GM21367 (cell line): ENCODE data around the gene WDR27.
"Not testable (repeated sequence)": the region's sequence is repeated elsewhere in the genome, so short reads cannot be mapped to it uniquely, and the experiment has no call there.

Source experiments
- ATAC-seq: cut with Tn5 transposase; IDR thresholded peaks from one replicate; pipeline ENCODE4 v1.9.1; 2021; ENCODE audit not compliant: unreplicated experiment

The WDR27 gene

DNA sequence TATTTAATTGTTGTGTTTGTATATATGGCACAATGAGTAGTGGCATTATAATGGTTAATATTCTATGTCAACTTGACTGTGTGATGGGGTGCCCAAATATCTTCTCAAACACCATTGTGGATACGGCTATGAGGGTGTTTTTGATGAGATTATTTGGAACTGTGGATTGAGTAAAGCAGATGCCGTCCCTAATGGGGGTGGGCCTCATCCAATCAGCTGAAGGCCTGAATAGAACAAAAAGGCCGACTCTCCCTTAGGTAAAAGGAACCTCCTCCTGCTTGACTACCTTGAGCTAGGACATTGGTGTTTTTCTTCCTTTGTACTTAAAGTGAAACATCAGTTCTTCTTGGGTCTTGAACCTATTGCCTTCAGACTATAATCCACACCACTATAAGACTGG lies 207.8 kb downstream of the WDR27 start:
- ATAC-seq = no peak

DNA sequence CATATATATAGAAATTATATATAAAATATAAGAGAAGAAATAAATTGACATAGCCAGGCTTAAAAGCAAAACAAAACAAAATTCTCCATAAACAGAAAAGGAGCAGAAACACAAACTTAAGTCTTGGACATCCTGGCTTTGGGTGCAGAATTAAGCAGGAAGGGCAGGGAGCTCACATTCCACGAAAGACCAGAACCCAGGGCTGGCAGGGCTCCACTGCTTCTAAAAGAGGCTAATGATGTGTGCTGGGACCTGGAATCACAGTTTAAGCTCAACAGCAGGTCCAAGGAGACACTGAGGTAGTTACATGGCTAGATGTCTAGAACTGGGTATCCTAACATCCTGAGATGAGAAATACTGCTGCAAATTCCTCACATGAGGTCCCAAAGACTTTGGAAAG lies 210.3 kb downstream of the WDR27 start:
- no peak for ATAC-seq

DNA sequence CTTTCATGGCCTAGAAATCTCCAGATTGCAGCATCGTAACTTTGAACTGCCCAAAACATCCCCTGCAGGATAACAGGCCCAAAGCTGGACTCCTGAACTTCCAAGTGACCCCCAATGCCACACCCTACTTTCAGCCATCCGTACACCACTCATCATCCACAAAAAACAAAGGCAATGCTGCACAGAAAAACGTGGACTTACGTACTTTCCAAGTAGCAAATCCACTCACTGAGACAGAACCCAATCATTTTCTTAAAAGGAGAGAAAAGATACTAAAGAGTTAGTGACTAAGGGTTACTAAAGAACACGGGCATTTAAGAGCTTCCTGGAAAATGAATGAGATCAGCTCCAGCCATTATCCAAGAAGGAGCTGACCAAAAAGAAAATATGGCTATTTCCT lies 211.0 kb downstream of the WDR27 start:
- no peak for ATAC-seq

DNA sequence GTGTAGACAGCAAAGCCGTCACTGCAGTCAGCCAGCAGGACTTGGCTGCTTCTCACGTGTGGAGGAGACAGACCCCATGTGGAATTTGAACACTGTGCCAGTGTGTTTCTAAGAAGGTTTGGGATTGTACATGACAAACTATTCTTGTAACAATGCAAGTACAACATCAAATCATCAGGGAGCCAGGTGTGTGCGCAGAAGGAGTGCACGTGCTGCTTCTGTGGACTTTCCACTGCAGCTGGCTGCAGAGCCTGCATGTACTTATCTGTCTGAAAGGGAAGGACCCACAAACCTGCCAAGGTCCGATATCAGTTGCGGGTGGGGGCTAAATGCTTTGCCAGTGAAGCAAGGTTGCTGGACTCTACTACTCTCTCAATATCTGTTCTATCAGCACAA lies 211.6 kb downstream of the WDR27 start:
- no peak for ATAC-seq

DNA sequence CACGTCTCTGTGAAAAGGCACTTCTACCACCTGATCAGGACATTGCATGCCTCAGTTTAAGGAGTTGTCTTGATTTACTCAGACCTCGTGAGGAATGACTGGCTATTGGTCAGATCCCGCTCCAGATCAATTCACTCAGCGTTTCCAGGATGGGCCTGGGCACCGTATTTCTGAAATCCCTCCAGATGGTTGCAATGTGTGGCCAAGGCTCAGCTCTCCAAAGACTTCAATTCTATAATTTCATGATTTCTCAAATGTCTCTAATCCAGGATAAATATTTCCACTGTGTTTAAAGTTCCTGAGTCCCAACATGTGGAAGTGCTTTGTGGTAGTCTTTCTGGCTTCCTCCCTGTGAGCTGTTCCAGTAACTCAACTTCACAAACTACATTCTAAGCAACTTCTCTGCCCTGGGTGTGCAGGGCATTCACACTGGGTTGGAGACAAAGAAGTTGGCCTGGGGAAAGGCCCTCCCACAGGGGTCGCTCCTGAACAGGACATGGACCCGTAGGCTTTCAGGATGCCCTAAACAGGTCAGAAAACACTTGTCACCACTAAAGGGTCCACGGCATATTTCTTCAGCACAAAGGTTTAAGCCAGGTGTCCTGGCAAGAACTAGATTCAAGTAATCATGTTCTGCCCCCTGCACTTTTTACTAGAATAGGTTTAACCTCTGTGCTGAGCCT lies 212.1 kb downstream of the WDR27 start:
- no peak for ATAC-seq

DNA sequence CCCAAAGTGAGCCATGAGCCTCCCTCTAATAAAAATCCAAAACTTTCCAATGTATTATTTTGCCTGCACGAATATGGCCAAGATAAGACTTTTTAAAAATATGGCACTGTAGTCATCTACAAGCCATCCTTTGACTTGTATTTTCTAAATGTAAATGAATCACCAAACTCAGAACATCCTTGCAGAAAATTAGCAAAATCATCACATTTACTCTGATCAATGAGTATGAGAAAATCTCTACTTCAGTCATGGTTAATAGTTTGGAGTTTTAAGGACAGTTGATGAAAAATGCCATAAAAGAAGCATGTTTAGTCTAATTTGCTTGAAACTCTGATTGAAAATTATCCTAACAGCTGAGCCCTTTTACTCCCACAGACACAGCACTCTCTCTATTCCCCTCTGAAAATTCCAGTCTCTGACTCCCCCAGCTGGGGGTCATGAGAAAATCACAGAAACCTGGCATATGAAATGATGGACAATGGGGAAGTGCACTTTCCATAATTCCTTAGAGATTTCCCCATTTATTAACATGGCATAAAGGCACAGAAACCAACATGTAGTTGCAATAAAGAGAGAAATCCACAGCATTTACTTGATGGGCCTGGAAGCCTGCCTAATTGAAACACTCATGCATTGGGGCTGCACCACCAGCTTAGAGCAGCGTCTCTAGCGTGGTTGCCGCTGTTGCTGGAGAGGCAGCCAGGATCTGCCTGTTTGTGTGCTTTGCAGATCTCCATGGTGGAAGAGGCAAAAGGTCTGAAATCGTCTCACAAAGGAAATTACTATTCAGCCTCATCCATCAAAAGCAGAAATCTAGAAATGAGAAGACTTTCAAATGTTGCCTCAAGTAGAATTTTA lies 214.0 kb downstream of the WDR27 start:
- ATAC-seq = no peak

DNA sequence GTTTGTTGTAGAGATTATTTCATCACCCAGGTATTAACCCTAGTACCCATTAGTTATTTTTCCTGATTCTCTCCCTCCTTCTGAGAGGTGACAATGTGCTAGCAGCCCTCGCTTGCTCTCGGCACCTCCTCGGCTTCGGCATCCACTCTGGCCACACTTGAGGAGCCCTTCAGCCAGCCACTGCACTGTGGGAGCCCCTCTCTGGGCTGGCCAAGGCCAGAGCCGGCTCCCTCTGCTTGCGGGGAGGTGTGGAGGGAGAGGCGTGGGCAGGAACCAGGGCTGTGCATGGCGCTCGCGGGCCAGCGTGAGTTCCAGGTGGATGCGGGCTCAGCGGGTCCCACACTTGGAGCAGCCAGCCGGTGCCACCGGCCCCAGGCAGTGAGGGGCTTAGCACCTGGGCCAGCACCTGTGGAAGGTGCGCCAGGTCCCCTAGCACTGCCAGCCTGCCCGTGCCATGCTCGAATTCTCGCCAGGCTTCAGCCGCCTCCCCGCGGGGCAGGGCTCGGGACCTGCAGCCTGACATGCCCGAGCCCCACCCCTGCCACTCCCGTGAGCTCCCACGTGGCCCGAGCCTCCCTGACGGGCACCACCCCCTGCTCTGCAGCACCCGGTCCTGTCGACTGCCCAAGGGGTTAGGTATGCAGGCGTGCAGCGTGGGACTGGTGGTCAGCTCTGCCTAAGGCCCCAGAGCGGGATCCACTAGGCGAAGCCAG lies 221.9 kb downstream of the WDR27 start:
- no peak for ATAC-seq

DNA sequence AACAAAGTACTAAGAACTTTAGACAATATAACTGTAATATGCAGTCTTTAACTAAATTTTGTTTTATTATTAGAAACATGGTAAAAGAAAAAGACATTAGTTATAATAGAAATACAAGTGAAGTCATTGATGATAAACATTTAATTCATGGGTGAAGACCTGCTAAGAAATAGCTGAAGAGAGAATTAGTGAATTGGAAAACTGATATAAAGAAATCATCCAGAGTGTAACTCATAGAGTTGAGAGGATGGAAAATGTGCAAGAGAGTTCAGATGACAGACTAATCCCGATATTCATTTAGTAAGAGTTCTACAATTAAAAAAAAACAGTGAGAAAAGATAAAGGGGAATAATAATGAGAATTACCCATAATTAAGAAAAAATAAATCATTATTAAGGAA lies 227.5 kb downstream of the WDR27 start:
- no peak for ATAC-seq

DNA sequence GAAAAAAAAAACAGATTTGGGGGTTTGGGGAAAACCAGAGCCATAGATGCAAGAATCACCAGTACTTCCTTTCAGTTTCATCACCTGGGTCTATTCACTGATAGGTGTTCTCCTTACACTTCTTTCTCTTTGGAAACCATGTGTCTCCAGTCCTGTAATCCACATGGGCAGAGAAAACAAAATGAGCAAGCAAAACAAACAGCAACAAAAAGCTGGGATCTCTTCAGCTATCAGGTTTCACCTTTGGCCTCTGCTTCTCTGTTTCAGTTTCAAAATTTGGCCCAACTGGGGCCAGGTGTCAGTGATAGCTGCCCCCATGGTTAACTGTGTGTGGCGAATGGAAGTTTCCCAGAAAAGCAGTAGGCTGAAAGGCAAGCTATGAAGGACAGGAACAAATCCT lies 228.2 kb downstream of the WDR27 start:
- peak; percentile 83 for ATAC-seq

DNA sequence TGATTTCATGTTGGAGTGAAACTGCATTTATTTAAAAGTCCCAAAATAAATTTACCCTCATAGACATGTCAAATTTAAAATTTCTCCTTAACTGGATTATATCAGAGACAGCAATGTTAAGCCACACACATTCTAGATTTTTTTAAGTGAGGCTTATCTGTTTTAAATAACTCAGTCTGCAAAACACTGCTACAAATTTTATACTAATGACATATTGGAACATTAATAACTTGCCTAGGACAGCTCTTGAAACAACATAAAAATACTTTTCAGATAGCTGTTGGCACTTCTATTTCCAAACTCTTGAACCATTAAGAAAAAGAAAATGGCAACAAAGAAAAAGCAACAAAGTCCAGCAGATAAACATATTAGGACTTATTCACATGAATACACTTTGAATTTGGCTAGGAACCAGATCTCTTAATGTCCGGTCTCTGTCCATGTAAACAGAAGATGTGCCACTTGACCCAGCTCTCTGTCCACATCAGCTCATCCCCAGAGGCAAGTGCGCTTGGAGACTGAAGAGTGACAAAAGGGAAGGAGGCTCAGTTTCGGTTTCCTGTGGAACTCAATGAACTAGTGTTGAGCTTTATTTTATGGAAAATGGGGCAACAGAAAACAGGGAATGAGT lies 228.9 kb downstream of the WDR27 start:
- ATAC-seq = no peak

DNA sequence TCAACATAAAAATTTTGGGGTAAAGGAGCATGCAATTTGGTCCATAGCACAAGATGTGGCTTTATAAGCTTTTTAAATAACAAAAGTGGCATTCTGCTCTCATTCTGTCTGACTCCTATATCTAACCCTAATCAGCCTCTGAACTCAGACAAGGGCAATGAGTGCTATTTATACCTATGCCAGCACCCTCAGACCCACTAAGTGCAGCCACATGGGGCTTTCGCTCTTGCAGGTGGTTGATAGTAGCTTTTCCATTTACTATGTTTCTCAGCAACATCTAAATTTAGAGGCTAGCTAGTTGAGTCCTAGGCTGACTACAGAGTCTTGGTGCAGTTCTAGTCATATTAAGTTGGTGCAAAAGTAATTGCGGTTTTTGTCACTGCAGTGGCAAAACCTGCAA lies 231.0 kb downstream of the WDR27 start:
- ATAC-seq = no peak

DNA sequence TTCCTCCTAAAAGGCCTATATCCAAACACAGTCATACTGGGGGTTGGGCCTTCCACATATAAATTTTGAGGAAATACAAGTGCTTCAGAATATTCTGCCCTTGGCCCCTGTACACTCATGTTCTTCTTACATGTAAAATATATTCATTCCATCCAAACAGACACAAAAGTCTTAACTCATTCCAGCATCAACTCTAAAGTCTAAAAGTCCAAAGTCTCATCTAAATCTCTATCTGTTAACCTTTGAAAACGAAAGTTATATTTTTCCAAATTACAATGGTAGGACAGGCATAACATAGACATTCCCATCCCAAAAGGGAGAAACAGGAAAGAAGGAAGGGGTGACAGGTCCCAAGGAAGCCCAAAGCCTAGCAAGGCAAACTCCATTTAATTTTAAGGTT lies 232.8 kb downstream of the WDR27 start:
- ATAC-seq = no peak

DNA sequence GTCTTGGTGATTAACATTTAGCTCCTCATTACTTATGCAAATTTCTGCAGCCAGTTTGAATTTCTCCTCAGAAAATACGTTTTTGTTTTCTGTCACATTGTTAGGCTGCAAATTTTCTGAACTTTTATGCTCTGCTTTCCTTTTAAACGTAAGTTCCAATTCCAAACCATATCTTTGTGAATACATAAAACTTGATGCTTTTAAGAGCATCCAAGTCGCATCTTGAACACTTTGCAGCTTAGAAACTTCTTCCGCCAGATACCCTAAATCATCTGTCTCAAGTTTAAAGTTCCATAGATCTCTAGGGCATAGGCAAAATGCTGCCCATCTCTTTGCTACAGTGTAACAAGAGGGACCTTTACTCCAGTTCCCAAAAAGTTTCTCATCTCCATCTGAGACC lies 234.1 kb downstream of the WDR27 start:
- not testable (repeated sequence) for ATAC-seq

DNA sequence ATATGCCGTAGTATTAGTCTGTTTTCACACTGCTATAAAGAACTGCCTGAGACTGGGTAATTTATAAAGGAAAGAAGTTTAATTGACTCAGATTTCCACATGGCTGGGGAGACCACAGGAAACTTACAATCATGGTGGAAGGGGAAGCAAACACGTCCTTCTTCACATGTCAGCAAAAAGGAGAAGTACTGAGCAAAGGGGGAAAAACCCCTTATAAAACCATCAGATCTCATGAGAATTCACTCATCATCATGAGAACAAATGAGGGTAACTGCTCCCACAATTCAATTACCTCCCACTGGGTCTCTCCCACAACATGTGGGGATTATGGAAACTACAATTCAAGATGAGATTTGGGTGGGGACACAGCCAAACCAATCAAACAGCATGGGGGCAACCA lies 235.6 kb downstream of the WDR27 start:
- ATAC-seq = not testable (repeated sequence)

DNA sequence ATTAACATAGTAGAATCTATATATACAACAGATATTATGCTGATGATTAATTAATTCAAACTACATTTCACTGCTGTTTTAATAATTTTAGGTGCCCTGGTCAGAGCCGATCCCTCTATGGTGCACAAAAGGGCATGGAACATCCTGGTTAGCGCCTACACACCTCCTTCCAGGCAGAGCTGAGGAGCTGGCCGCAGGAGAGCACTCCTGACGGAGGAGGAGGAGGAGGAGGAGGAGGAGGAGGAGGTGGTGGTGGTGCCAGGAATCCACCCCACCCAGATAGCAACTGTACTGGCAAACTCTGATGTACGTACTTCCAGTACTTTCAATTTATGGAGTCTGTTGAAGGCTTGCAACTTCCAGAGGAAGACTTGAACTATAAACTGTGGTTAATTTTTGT lies 244.1 kb downstream of the WDR27 start:
- no peak for ATAC-seq

DNA sequence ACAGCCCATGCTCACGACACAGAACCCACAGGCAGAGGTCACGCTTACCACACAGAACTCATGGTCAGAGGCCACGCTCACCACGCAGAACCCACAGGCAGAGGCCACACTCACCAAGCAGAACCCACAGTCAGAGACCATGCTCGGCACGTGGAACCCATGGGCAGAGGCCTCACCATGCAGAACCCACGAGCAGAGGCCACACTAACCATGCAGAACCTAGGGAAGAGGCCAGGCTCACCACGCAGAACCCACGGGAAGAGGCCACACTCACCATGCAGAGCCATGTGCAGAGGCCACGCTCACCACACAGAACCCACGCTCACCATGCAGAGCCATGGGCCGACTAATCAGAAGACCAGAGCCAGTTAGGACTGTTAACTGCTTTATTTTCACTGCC lies 245.0 kb downstream of the WDR27 start:
- no peak for ATAC-seq

DNA sequence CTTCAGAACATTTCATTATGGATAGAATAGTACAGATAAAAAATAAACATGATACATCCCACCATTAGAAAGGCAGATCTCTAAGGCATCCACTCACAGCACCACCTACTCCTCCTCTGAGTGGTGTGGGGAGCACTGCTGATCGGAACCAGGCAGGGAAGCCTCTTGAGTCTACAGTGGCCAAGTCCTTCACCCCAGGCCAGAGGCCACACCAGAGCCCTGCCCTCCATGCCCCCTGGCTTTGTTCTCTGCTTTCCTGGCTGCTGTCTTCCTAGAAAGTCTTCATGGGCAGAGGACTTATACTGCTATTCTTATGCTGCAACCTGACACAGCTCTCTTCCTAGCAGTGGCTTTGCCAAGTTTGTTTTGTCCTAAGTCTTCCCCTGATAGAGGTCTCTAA lies 246.4 kb downstream of the WDR27 start:
- no peak for ATAC-seq

DNA sequence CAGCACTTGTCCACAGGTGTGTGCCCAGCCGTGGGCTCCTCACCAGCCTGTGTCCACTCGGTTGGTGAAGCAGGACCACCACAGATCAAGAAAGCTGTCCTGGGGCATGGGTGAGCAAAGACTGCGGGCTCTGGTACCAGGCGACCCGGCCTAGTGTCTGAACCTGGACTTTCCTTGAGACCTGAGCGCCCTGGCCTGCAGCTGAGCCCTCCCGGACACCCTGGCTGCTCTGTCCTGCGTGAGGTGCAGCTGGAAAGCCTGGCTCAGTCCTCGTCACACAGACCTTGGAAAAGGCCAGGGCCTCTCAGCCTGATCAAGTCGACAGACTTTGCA lies 247.0 kb downstream of the WDR27 start:
- ATAC-seq = no peak

DNA sequence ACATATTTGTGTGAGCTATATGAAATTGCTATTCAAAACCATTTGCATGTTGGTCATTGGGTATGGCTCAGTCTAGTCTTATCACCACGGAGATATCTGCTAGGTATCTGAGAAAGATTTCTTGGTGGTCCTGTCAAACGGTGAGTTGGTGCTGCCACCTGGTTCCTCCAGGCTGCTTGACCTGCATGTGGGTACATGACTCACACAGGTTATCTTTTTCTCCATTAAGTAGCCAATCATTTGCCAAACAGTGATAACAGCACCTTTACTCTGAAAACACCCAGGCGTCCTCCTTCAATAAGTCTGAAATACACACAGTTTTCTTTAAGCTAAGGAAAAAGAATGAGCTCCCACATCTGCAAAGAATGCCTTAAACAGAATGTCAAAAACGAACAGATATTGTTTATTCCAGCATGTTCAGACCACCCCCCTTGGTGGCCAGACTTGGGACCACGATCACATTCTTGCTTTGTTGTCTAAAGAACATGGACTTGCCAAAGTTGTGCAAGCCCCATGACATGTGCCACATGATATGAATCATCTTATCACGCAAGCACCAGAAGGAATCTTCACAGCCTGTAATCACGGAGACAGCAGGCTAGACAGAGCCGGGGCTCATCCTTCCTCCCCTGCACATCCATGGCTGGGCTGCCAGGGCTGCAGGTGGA lies 247.5 kb downstream of the WDR27 start:
- ATAC-seq = no peak

DNA sequence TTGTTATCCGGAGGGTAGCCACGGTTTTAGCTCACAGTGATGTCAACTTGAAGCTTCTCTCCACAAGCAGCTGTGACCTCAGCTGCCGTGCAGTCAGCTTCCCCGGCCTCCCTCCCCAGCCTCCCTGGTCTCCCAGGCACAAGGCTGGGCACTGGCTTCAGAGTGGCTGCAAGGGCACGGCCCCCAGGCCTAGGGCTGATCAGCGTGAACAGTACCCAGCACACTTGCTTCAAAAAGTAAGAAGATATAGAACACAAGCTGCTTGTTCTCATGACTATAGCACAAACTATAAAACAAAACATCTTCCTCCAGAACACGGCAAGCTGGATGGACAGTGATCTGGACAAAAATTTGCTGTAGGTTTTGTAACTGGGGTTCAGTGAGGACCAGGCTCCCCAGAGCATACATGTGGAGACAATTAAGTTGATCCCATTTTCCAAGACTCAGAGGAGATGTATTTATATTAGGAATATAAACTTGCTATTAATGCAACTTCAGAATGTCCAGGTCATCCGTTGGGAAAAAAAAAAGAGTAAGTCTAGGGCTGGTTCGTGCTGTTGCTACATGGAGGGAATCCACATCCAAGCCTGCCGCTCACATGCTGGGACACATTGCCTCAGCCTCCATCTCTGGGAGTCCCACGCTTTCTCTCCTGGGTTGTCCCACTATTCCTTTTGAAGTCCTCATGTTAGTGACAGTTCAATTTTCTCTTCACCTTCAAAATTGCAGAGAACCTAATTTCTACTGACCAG lies 248.8 kb downstream of the WDR27 start:
- ATAC-seq = no peak
